KG1 (cell line): ENCODE results near the gene CLIP2.
"Not testable (repeated sequence)": the region's sequence is repeated elsewhere in the genome, so short reads cannot be mapped to it uniquely, and the experiment has no call there.

Source experiments
- DNase-seq: peaks from one replicate; lab custom pipeline; 2025; lab: John Stamatoyannopoulos, UW

CLIP2 gene

DNA sequence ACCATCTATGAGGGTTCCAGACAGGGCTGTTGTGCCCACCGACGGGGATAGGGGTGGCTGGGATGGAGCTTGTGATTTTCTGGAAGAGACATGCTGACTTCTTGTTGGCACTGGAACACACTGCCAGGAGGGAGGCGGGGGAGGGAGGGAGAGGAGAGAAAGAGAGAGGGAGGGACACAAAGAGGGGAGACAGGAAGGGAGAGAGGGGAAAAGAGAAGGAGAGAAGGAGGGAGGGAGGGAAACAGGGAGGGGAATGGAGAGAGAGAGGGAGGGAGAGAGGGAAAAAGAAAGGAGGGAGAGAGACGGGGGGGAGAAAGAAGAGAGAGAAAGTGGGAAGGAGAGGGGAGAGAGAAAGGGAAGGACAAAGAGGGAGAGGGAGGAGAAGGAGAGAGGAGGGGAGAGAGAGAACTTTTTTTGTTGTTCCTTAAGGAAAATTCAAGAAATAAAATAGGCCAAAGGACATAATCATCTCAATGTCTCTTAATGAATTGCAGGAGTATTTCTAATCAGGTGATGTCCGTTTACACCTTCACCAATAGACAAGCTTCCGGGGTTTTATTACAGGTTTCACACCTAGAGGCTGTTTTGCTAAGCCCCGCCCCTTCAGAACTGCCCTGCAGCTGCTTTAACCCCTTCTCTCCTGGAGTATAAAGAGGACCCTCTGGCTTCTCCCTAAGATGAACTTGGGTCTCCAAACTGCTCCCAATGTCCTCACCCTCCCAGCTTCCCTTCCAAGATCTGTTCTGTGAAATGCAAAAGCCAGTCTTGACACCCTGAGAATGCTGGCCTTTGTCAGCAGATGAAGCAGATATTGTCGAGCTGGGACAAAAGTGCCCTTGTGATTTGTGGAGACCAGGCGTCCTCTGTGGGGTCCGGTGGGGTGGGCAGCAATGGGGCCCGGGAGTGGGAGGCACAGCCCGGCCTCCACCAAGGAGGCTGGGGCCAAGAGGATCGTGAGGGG lies 82.5 kb downstream of the CLIP2 start:
- DNase-seq = no peak

DNA sequence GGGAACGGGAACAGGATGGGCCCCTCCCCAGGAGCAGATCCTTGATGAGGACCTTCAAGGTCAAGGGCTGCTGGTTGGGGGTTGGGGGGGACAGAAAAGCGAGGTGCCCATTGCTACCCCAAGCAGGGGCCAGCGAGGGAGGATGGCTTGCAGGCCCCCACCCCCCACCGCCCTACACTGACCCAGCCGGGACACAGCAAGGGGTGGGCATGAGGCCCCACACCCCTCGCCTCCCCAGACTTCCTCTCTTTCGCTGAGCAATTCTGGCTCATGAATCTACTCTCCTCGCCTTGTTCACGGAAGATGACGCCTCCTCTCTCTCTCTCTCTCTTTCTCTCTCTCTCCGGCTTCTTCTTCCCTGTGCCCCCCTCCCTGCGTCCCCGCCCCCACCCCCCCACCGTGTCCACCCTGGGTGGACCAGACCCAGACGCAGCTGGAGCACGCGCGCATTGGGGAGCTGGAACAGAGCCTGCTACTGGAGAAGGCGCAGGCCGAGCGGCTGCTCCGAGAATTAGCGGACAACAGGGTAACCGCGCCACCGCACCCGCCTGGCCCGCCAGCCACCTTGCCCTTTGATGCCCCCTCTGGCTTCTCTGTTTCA lies 83.4 kb downstream of the CLIP2 start:
- DNase-seq = no peak

- DNase-seq = no peak
Observed at GRCh38 chr7:74373536-74373935, 84.3 kb downstream of the CLIP2 start.

GRCh38 chr7:74375726-74376220 lies 86.6 kb downstream of the CLIP2 start:
- no peak for DNase-seq

DNA sequence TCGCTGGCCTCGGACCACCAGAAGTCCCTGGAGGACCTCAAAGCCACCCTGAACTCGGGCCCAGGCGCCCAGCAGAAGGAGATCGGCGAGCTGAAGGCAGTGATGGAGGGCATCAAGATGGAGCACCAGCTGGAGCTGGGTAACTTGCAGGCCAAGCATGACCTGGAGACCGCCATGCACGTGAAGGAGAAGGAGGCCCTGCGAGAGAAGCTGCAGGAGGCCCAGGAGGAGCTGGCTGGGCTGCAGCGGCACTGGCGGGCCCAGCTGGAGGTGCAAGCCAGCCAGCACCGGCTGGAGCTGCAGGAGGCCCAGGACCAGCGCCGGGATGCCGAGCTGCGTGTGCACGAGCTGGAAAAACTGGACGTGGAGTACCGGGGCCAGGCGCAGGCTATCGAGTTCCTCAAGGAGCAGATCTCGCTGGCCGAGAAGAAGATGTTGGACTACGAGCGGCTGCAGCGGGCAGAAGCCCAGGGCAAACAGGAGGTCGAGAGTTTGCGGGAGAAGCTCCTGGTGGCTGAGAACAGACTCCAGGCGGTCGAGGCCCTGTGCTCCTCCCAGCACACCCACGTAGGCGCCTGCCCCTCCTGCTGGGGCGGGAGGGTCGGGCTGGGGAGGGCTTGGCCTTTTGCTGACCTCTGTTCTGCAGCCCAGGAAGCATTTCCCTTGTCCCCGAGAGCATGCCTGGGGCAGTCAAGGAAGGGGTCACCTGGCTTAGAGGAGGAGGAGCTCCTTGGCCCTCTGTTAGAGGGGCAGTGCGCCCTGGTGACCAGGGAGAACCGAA lies 87.2 kb downstream of the CLIP2 start:
- DNase-seq = no peak

- DNase-seq = no peak
Observed at GRCh38 chr7:74379938-74380337, 90.7 kb downstream of the CLIP2 start.

GRCh38 chr7:74380720-74381119 lies 91.5 kb downstream of the CLIP2 start:
- DNase-seq = no peak

- DNase-seq = not testable (repeated sequence)
Observed at GRCh38 chr7:74384086-74384485, 94.9 kb downstream of the CLIP2 start.

- DNase-seq = not testable (repeated sequence)
Observed at GRCh38 chr7:74384854-74385253, 95.6 kb downstream of the CLIP2 start.

- DNase-seq = no peak
Observed at GRCh38 chr7:74387606-74388005, 98.4 kb downstream of the CLIP2 start.

DNA sequence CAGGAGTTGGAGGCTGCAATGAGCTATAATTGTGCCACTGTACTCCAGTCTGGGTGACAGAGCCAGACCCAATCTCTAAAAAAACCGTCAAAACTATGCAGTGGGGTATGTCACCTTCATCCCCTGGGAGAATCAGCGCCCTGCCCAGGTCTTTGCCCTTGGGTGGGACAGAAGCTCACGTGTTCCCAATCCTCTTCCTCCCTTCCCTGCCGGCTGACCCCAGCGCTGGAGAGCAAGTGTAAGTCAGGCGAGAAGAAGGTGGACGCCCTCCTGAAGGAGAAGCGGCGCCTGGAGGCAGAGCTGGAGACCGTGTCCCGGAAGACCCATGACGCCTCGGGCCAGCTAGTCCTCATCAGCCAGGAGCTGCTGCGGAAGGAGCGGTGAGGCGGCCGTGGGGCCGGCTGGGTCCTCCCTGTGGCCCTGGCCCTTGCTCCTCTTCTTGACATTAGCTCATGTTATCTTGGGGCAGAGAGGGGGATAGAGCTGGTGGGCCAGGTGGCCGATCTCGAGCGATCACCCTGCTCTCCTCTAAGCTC lies 99.7 kb downstream of the CLIP2 start:
- DNase-seq = no peak

DNA sequence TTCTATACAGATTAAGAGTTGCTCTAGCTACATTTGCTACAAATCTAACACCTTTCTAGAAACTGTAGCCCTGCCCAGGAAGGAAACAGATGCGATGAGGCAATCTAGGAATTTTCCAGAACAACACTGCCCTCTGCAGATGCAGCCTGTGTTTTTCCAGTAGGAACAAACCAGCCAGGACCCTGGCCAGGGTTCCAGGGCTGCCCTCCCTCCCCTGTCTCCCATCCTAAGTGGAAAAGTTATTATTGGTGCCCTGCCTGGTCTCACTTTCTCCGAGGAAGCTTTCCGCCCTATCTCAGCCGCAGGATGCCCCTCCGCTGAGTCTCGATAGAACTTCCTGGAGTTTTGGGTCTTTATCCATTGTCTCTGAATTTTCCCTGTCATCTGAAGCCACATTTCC lies 104.5 kb downstream of the CLIP2 start:
- not testable (repeated sequence) for DNase-seq

- not testable (repeated sequence) for DNase-seq
Observed at GRCh38 chr7:74394601-74395000, 105.4 kb downstream of the CLIP2 start.

DNA sequence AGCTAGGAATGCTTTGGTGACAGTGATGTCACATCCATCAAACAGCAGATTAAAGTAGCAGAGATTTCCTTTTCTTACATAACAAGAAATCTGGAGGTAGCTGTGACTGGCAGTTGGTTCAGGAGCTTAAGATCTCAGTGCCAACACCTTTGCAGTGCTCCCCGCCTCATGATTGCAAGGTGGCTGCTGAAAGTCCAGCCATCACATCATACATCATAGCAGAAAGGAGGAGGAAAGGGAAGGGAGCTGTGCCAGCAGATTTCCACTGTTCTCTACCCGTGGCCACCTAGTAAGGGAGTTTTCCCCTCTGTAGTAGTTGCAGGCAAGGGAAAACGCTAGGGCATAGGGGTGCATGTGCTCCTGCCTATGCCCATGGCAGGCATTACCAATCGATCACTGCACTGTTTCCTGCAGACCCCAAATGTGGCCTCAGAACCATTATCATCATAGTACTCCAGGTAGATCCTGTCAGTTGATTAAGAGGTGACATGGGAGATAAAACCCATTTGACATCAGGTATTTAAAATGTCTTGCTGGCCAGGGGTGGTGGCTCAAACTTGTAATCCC lies 106.6 kb downstream of the CLIP2 start:
- no peak for DNase-seq

GRCh38 chr7:74396993-74397392 lies 107.8 kb downstream of the CLIP2 start:
- DNase-seq = no peak

DNA sequence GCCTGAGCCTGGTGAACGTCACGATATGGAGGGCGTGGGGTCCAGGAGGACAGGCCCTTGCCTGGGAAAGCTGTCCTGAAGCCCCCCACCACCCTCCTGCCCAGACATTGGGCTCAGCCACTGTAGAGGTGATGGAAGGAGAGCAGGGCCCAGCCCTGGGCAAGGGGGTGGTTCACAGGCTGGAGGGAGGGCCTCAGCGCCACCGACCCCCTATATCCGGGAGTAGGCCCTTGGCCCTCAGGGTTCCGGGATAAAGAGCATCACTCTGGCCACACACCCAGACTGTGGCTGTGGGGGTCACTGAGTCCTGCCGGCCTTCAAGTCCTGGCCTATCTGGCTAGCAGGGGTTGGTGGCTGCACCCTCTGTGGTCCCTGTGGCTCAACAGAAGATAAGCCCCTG lies 109.2 kb downstream of the CLIP2 start:
- no peak for DNase-seq

DNA sequence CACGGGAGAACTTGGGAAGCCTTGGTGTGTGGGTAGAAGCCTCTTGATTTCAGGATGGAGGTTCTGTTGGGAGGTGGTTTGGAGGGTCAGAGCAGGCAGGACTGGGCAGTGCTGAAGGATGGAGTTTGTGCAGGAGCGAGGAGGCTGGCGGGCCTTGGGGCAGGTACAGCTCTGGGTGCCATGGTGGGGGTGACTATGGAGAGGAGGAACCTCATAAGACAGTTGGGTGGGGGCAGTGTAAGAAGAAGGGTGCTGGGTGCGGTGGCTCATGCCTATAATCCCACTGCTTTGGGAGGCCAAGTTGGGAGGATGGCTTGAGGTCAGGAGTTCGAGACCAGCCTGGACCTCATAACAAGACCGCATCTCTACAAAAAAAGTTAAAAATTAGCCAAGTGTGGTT lies 109.8 kb downstream of the CLIP2 start:
- no peak for DNase-seq

GRCh38 chr7:74400420-74401136 lies 111.4 kb downstream of the CLIP2 start:
- DNase-seq = no peak

DNA sequence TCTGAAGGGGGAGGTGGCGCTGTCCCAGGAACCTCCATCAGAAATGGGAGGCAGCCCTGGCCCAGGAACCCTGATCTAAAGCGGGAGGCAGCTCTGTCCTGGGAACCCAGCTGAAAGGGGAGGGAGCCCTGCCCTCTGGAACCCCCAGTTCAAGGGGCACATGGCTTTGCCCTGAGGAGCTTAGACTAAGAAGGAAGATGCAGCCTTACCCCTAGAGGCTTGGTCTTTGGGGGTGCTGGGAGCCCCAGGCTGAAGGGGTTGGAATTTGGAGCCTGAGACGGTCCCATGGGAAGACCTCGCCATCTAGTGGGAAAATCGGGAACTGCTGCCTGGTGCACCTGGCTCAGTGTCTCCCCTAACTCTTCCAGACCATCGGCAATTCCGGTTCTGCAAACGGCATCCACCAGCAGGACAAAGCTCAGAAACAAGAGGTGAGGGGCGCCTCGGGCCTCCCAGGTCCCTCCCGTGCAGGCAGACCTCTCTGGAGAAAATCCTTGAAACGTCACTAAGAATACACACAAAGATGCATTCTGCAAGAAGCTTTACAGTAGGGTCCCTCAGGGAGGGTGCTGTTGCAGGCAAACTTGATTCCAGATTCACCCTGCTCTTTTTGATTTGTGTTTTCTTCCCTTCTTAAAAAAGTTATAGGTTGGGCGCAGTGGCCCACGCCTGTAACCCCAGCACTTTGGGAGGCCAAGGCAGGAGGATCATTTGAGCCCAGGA lies 112.1 kb downstream of the CLIP2 start:
- peak; percentile 27 for DNase-seq

GRCh38 chr7:74402668-74403067 lies 113.5 kb downstream of the CLIP2 start:
- DNase-seq = not testable (repeated sequence)
